NCI-H2081 (cell line): ENCODE measurements around the gene PHKG2.

ENCODE experiments used
- DNase-seq, 2 experiments: peaks; one replicate each; lab custom pipeline; 2025; lab: John Stamatoyannopoulos, UW

PHKG2 gene

GRCh38 chr16:30757316-30757715, 9.1 kb downstream of the PHKG2 start:
- DNase-seq = no peak

GRCh38 chr16:30758988-30759491, 10.8 kb downstream of the PHKG2 start:
- no peak for DNase-seq

GRCh38 chr16:30760001-30760559, 11.9 kb downstream of the PHKG2 start:
- no peak for DNase-seq

- no peak for DNase-seq
Observed at GRCh38 chr16:30760577-30761426, 12.6 kb downstream of the PHKG2 start.

- DNase-seq = peak in 1 of 2 experiments; percentile 53
Observed at GRCh38 chr16:30761427-30761927, 13.3 kb downstream of the PHKG2 start.

GRCh38 chr16:30761928-30762902, 14.0 kb downstream of the PHKG2 start, which contains the start of the genes CFAP119 and RNF40:
CFAP119 (minus strand) TSS chr16:30762062; CDS start chr16:30761748, 314 bp downstream.
RNF40 (plus strand) TSS chr16:30762322; CDS start chr16:30762546, 224 bp downstream.
- DNase-seq = peak; percentile 93 to 97

- DNase-seq = no peak
Observed at GRCh38 chr16:30762991-30763725, 14.9 kb downstream of the PHKG2 start.

- no peak for DNase-seq
Observed at GRCh38 chr16:30764086-30764485, 15.9 kb downstream of the PHKG2 start.

GRCh38 chr16:30764816-30765465, 16.7 kb downstream of the PHKG2 start:
- DNase-seq = no peak

GRCh38 chr16:30766206-30766932, 18.1 kb downstream of the PHKG2 start:
- DNase-seq = no peak

GRCh38 chr16:30766933-30767284, 18.7 kb downstream of the PHKG2 start:
- no peak for DNase-seq

GRCh38 chr16:30767767-30768465, 19.7 kb downstream of the PHKG2 start:
- no peak for DNase-seq

GRCh38 chr16:30768583-30769181, 20.5 kb downstream of the PHKG2 start:
- DNase-seq = no peak

- no peak for DNase-seq
Observed at GRCh38 chr16:30769379-30770089, 21.3 kb downstream of the PHKG2 start.

- no peak for DNase-seq
Observed at GRCh38 chr16:30771726-30772125, 23.5 kb downstream of the PHKG2 start.

GRCh38 chr16:30773826-30774225, 25.6 kb downstream of the PHKG2 start:
- no peak for DNase-seq

GRCh38 chr16:30774367-30775130, 26.3 kb downstream of the PHKG2 start:
- no peak for DNase-seq

- DNase-seq = no peak
Observed at GRCh38 chr16:30775131-30775391, 26.8 kb downstream of the PHKG2 start.
